Stimulated activated CD4-positive, alpha-beta T cell treated with anti-CD3 and anti-CD28 coated beads, Interleukin-15, amount 100 ng/mL, for 48 hours (primary cell): ENCODE results near the gene NAT10.

Experiments used
- DNase-seq, 2 donors: peaks; one replicate each; pipeline ENCODE4 v3.0.0-alpha.2; 2020; ENCODE audit warnings: low read depth in 2 of 2

Gene NAT10

DNA sequence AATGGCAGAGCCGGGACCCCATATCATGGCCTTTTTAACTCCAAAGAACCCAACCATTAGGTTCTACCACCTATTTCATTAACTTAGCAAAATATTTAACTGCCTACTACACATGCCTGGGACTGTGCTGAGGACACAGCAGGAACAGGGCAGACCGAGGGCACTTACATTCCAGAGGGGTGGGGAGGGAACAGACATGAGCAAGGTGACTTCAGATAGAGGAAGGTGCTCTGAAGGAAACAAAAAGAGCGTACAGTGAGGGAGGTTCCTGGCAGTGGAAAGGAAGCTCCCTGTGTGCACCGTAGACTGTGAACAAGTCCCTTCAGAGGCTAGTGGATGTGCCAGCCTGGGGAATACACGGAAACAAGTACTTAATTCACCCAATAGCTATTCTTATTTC, 82.8 kb downstream of the NAT10 start:
- no peak for DNase-seq

DNA sequence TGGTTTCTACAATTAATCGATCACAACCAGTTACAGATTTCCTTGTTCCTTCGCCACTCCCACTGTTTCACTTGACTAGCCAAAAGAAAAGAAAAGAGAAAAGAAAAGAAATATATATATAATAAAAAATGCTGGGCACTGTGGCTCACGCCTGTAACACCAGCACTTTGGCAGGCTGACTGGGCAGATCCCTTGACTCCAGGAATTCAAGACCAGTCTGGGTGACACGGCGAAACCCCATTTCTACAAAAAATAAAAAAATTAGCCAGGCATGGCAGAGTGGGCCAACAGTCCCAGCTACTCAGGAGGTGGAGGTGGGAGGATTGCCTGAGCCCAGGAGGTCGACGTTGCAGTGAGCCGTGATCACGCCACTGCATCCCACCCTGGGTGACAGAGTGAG, 83.8 kb downstream of the NAT10 start:
- DNase-seq = no peak

DNA sequence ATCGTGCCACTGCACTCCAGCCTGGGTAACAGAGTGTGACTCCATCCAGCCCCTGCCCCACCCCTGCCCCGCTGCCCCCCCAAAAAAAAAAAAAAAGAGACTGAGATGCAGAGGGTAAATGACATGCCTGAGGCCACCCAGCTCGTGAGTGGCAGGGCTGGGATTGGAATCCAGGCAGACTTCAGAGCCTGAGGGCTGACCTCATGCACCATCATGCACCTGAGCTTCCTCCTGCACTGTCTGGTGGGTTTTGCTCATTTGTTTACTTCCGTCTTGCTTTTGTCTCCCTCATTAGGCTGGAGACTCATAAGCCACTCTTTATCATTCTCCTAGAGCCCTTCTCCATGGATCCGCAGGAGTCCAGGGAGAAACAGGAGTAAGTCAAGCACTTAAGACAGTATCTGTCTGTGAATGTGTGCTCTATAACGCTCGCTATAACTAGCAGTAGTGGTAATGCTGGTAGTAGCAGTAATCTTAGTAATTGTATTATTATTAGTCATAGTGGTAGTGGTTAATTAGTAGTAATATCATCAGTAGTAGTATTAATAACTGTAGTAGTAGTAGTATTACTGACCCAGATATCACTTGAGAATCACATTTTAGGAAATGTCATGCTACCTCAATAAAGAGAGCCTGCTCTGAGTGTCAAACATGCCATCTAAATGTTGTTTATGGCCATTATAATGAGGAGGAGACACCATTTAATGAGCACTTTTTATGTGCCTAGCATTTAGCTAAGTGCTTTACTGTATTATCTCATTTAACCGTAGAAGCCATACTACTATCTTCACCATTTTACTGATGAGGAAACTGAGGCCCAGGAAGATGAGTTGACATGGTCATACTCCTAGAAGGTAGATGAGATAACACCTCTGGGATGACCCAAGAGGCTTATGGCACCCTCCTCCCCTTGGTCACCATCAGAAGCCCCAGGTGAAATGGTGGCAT, 85.0 kb downstream of the NAT10 start:
- no peak for DNase-seq

DNA sequence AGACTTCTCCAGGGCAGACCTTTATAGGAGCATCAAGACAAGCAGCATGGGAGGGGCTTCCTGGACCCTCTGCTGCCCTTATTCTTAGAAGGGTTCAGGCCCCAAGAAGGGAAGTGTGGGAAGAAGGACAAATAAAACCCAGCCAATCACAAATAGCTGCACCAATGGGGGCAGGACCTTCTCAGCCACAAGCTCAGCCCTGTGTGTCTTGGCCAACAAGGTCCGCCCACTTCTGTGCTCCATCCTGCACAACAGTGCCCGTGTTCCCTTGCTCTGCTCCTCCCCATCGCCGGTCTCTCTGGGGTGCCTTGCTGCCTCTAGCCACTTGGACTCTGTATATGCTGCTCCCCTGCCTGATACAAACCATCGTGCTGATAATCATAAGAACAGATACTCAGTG, 86.1 kb downstream of the NAT10 start:
- no peak for DNase-seq

DNA sequence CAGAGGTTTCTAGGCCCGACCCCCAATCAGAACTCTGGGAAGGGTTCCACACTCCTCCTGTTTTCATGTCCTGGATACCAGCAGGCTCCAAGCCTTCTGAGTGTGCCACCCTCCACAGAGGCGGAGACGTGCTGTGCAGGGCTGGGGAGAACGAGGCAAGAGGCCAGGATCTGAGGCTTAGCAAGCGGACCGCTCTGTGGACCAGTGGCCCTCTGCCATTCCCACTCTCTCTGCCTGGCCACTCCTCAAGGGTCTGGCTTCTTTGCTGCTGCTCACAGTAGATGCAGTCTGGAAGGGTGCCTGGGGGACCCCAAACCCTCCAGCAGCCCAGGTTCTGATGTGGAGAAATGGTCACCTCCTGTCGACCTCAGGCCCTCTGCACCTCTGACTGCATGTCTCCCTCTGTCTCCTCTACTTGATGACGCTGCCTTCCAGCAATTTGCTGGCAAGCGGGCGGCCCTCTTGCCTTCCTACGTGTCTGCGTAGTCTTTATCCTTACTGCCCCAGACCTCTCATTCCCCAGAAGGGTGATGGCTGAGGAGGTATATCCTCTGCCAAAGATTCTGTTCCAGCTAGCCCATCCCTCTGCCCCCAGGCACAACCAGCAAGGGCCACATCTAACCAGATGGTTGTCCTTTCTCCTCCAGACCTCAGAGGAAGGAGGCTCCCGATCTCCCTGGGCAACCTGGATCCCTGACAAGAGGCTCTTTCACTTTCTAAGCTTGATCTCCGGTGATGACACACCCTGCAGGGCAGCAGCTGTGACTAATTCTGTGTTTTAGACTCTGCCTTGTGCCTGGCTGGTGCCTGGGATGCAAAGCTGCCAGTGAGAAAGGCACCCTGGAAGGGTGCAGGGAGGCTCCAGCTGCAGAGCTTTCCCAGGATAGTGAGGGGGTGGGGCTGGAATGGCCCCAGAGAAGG, 87.3 kb downstream of the NAT10 start:
- DNase-seq = no peak

DNA sequence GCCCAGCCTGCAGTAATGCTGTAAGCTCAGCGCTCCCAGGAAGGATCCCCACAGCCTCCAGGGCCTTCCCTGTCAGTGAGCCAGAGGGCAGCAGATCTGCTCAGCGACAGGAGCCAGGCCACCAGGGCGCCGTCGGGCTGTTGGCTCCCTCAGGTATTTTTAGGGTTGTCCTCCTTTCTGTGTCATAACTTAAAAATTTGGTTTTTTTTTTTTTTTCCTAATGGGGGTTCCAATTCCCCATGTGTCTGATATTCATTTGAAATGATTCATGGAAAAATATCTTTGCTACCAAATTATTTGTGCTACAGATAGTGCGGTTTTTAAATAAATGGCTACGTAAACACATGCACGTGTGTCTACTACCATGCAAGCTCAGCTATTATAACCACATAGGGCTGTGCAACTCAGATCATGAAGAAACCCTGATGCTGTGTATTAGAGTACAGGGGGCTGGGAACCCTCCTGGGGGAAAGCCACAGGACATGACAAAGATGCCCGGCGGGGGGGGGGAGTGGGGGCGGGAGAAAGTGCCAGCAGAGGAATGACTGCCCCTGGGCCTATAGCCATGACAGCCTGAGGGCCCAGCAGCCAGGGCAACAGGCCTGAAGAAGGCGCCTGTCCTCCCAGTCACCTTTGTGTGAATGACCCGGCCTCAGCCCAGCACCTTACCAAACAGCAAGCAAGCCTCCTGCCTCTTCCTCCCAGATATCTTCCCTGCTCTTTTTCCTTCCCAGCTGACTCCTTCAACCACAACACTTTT, 89.3 kb downstream of the NAT10 start:
- DNase-seq = no peak
